Measurements from ENCODE around the gene CCDC39.
"Not testable (repeated sequence)": the region's sequence is repeated elsewhere in the genome, so short reads cannot be mapped to it uniquely, and the experiment has no call there.

CCDC39 gene

GRCh38 chr3:180626844-180627243, 52.4 kb downstream of the CCDC39 start:
- H3K27ac ChIP-seq: no peak overlapping the region
- TF ChIP-seq CTCF (conservative IDR thresholded peaks at IDR 0.05): no peak

GRCh38 chr3:180624714-180625113, 54.6 kb downstream of the CCDC39 start:
- H3K27ac ChIP-seq: no peak overlapping the region
- no peak for TF ChIP-seq CTCF (conservative IDR thresholded peaks at IDR 0.05)

- TF ChIP-seq CTCF (conservative IDR thresholded peaks at IDR 0.05): no peak
- H3K27ac ChIP-seq: no peak overlapping the region
Observed at GRCh38 chr3:180619723-180620122, 59.6 kb downstream of the CCDC39 start.

GRCh38 chr3:180618563-180618962, 60.7 kb downstream of the CCDC39 start:
- not testable (repeated sequence) for H3K27ac ChIP-seq

- no peak for TF ChIP-seq CTCF (conservative IDR thresholded peaks at IDR 0.05)
- H3K27ac ChIP-seq: no peak overlapping the region
Observed at GRCh38 chr3:180617049-180617448, 62.2 kb downstream of the CCDC39 start.

GRCh38 chr3:180615954-180616353, 63.3 kb downstream of the CCDC39 start:
- H3K27ac ChIP-seq: no peak overlapping the region
- no peak for TF ChIP-seq CTCF (conservative IDR thresholded peaks at IDR 0.05)

- no peak for TF ChIP-seq CTCF (conservative IDR thresholded peaks at IDR 0.05)
- H3K27ac ChIP-seq: no peak overlapping the region
Observed at GRCh38 chr3:180612364-180612763, 66.9 kb downstream of the CCDC39 start.

- H3K27ac ChIP-seq: no peak overlapping the region
Observed at GRCh38 chr3:180611006-180611405, 68.3 kb downstream of the CCDC39 start.

More at GRCh38 chr3:180611006-180611405, 68.3 kb downstream of the CCDC39 start:
- TF ChIP-seq CTCF (conservative IDR thresholded peaks at IDR 0.05): no peak

Measured in VCaP (cell line).